Activated CD4-positive, alpha-beta T cell treated with anti-CD3 and anti-CD28 coated beads, Interleukin-2, amount 50 U/mL, for 4 hours (primary cell): ENCODE data around the gene DHRS4.
"Not testable (repeated sequence)": the region's sequence is repeated elsewhere in the genome, so short reads cannot be mapped to it uniquely, and the experiment has no call there.

Experiments
- DNase-seq, 2 experiments: peaks; one replicate each; pipeline ENCODE4 v3.0.0-alpha.2; 2020

Gene DHRS4

DNA sequence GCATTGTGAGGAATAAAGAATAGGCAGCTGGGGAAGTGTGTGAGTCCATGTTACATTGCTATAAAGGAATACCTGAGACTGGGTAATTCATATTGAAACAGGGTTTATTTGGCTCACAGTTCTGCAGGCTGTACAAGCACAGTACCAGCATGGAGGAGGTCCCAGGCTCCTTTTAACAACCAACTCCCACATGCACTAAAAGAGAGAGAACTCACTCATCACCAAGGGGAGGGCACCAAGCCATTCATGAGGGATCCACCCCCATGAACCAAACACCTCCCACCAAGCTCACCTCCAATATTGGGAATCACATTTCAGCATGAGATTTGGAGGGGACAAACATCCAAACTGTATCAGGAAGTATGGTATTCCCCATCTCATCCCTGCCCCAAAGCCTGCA, 11.9 kb upstream of the DHRS4 start:
- no peak for DNase-seq

DNA sequence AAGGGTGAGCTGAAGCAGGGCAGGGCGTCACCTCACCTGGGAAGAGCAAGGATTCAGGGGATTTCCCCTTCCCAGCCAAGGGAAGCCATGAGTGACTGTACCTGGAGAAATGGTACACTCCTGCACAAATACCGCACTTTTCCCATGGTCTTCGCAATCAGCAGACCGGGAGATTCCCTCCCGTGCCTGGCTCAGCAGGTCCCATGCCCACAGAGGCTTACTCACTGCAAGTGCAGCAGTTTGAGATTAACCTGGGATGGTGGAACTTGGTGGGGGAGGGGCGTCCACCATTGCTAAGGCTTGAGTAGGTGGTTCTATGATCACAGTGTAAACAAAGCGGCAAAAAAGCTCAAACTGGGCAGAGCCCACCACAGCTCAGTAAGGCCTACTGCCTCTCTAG, 11.0 kb upstream of the DHRS4 start:
- DNase-seq: no peak

DNA sequence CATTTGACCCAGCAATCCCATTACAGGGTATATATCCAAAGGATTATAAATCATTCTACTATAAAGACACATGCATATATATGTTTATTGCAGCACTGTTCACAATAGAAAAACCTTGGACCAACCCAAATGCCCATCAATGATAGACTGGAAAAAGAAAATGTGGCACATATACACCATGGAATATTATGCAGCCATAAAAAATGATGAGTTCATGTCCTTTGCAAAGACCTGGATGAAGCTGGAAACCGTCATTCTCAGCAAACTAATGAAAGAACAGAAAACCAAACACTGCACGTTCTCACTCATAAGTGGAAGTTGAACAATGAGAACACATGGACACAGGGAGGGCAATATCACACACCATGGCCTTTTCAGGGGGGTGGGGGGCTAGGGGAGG, 4.5 kb upstream of the DHRS4 start:
- not testable (repeated sequence) for DNase-seq

- no peak for DNase-seq
Measured at GRCh38 chr14:23950411-23951135, 3.0 kb upstream of the DHRS4 start.

GRCh38 chr14:23951136-23951466, 2.5 kb upstream of the DHRS4 start:
- DNase-seq: not testable (repeated sequence)

DNA sequence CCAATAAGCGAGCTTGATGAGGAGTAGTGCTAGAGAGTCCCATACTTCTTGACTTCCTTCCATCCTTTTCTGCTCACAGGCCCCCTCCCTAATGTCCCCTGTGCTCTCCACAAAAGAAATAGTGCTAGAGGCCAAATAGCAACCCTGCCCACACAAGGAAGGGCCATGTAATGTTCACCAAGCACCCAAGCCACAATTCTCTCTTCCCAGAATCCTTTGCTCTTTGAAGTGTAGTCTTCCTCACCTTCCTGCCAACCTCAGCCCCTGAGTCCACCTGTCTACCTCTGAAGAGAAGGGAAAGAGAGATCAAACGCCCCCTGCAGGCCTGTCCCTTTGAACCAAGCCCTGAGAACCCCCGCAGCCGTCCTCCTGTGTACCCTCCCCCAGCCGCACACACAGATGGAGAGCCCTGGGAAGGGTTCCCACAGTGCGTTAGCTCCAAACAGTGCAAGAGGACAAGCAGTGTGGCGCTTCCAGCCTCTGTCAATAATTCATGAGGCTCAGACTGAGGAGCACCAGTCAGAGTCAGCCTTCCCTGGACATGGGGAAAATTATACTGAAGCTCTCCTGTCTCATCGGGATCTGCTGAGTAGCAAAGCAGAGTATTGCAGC, 1.9 kb upstream of the DHRS4 start:
- no peak for DNase-seq

- DNase-seq: not testable (repeated sequence)
Measured at GRCh38 chr14:23953116-23953463, 480 bp upstream of the DHRS4 start.

DNA sequence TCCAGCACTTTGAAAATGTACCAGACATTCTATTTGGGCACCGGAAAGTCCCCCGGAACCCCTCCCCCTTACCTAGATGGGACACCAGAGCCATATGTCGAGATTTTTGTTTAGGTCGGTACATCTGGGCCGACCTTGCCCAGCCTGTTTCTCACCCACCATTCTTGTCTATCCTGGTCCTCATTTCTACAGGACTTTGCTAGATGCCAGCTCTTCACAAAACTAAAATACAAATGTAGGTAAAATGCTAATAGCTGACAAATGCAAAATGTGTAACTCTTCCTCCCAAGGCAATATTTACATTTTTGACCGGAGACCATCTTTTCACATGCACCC, 677 bp downstream of the DHRS4 start:
- not testable (repeated sequence) for DNase-seq

DNA sequence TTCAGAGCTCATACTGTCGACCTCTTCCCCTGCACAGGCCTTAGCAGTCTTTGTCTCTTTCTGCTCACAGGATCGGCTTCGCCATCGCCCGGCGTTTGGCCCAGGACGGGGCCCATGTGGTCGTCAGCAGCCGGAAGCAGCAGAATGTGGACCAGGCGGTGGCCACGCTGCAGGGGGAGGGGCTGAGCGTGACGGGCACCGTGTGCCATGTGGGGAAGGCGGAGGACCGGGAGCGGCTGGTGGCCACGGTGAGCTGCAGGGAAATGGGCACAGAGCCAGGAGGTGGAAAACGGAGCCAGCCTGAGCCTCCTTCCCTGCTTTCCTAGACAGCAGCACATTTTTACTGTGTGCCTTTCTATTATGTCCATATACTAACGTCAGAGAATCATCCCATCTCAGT, 1.4 kb downstream of the DHRS4 start:
- not testable (repeated sequence) for DNase-seq

- DNase-seq: not testable (repeated sequence)
Measured at GRCh38 chr14:23955811-23956210, 2.2 kb downstream of the DHRS4 start.

GRCh38 chr14:23957913-23958569, 4.5 kb downstream of the DHRS4 start:
- not testable (repeated sequence) for DNase-seq

DNA sequence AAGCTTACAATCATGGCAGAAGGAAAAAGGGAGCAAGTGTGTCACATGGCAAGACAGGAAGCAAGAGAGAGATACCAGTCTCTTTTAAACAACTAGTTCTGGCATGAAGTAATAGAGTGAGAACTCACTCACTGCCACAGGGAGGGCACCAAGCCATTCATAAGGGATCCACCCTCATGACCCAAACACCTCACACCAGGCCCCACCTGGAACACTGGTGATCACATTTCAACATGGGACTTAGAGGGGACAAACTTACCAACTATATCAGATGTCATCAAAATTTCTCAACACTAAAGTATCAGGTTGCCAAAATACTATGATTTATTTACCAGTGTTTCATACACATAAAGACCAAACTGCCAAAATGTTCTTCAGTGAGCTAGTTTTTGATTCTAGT, 7.3 kb downstream of the DHRS4 start:
- not testable (repeated sequence) for DNase-seq

GRCh38 chr14:23961704-23962103, 8.1 kb downstream of the DHRS4 start:
- not testable (repeated sequence) for DNase-seq

GRCh38 chr14:23969130-23969480, 15.5 kb downstream of the DHRS4 start:
- DNase-seq: not testable (repeated sequence)

- peak; percentile 47 to 53 for DNase-seq
Measured at GRCh38 chr14:23969481-23970282, 16.1 kb downstream of the DHRS4 start.

DNA sequence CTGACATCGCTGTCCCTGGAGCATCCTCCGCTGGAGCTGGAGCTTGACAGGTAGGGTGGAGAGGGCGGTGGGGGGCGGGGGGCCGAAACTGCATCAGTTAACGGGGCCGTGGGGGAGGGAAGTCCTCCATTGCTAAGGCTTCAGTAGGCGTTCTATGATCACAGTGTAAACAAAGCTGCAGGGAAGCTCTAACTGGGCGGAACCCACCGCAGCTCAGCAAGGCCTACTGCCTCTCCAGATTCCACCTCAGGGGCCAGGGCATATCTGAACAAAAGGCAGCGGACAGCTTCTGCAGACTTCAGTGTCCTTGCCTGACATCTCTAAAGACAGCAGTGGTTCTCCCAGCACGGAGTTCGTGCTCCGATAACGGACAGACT, 16.7 kb downstream of the DHRS4 start:
- DNase-seq: not testable (repeated sequence)

DNA sequence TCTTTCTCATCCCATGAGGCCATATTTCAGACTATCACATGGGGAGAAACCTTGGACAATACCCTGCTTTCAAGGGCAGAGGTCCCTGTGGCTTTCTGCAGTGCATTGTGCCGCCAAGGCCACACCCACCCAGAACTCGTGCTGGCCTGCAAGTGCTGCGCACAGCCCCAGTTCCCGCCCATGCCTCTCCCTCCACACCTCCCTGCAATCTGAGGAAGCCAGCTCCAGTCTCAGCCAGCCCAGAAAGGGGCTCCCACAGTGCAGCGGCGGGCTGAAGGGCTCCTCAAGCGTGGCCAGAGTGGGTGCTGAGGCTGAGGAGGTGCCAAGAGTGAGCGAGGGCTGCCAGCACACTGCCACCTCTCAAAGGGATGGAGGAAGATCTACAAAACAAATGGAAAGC, 19.6 kb downstream of the DHRS4 start:
- DNase-seq: not testable (repeated sequence)

GRCh38 chr14:23974041-23974440, 20.5 kb downstream of the DHRS4 start:
- DNase-seq: not testable (repeated sequence)

DNA sequence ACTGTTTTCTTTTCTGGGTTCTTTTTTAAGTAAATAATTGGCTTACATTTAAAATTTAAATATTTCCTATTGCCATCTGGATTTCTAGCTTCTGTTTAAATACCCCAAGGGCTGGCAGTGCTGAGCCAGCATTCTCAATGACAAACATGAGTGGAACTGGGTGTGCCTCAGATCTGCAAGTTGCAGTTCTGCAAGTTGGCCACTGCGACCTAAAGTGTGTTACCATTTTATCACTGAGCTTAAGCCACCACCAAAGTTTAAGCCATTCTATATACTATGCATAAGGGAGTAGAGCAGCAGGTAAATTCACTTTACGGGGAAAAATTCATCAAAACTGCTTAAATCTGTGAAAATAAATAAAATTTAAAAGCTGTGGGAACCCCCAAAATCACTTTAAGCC, 23.6 kb downstream of the DHRS4 start:
- DNase-seq: not testable (repeated sequence)

GRCh38 chr14:23981951-23982813, 28.6 kb downstream of the DHRS4 start:
- not testable (repeated sequence) for DNase-seq

DNA sequence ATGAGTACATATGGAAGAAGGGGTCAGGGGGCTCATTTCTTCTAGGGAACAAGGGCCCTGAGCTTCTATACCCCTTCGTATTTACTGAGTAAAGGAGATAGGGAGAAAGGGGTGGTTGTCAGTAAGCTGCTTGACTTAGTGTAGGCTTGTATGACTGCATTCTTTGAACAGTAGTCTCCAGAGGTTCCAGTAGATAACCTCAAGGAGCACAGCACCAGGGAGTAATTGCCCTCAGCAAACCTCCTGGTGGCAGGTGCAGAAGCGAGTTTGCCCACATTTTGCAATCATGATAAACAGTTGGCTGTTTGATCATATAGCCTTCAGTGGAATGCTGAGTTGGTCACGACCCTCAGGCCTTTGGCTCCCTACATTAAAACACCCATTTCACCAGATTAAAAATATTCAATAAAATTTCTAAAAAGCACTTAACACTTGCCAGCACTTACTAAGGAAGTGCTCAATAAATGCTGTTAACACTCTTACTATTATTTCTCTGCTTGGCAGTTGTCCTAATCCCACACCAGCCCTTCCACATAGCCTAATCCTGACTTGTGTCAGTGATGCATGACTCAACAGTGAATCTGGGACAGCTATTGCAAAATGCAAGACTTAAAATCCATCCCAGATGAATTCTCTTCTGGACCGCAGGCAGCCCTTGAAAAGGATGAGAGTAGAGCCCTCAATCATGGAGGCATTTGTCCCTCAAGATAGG, 31.5 kb downstream of the DHRS4 start:
- DNase-seq: no peak

- not testable (repeated sequence) for DNase-seq
Measured at GRCh38 chr14:23988223-23988606, 34.6 kb downstream of the DHRS4 start.
